T follicular helper cell (primary cell): Measurements from ENCODE around the gene ABCB4.
"Not testable (repeated sequence)": the region's sequence is repeated elsewhere in the genome, so short reads cannot be mapped to it uniquely, and the experiment has no call there.

Experiments used
- DNase-seq: peaks from one replicate; pipeline ENCODE4 v3.0.0-alpha.2; 2020; ENCODE audit warnings: low read depth

Gene ABCB4

GRCh38 chr7:87476179-87476557 is 688 bp upstream of the ABCB4 start:
- no peak for DNase-seq

- no peak for DNase-seq
Observed at GRCh38 chr7:87474533-87475358, 734 bp downstream of the ABCB4 start.

- no peak for DNase-seq
Observed at GRCh38 chr7:87473986-87474385, 1.5 kb downstream of the ABCB4 start.

GRCh38 chr7:87473192-87473591 is 2.3 kb downstream of the ABCB4 start:
- no peak for DNase-seq

GRCh38 chr7:87471473-87471872 is 4.0 kb downstream of the ABCB4 start:
- no peak for DNase-seq

GRCh38 chr7:87469204-87469603 is 6.3 kb downstream of the ABCB4 start:
- not testable (repeated sequence) for DNase-seq

GRCh38 chr7:87465534-87465880 is 10.0 kb downstream of the ABCB4 start:
- DNase-seq, result not testable (repeated sequence)

- DNase-seq, result not testable (repeated sequence)
Observed at GRCh38 chr7:87464830-87465533, 10.5 kb downstream of the ABCB4 start.

- DNase-seq, result no peak
Observed at GRCh38 chr7:87463982-87464381, 11.5 kb downstream of the ABCB4 start.

- not testable (repeated sequence) for DNase-seq
Observed at GRCh38 chr7:87460444-87460843, 15.0 kb downstream of the ABCB4 start.

- DNase-seq, result no peak
Observed at GRCh38 chr7:87459941-87460340, 15.5 kb downstream of the ABCB4 start.

- DNase-seq, result no peak
Observed at GRCh38 chr7:87458148-87458547, 17.3 kb downstream of the ABCB4 start.

GRCh38 chr7:87456247-87456646 is 19.2 kb downstream of the ABCB4 start:
- DNase-seq, result no peak

GRCh38 chr7:87452279-87452678 is 23.2 kb downstream of the ABCB4 start:
- DNase-seq, result no peak

GRCh38 chr7:87451187-87451586 is 24.3 kb downstream of the ABCB4 start:
- no peak for DNase-seq

- DNase-seq, result no peak
Observed at GRCh38 chr7:87450706-87451105, 24.8 kb downstream of the ABCB4 start.

- DNase-seq, result no peak
Observed at GRCh38 chr7:87448388-87448787, 27.1 kb downstream of the ABCB4 start.

- no peak for DNase-seq
Observed at GRCh38 chr7:87447116-87447635, 28.3 kb downstream of the ABCB4 start.

- no peak for DNase-seq
Observed at GRCh38 chr7:87445897-87446296, 29.6 kb downstream of the ABCB4 start.

- no peak for DNase-seq
Observed at GRCh38 chr7:87435546-87435945, 39.9 kb downstream of the ABCB4 start.

GRCh38 chr7:87432536-87432935 is 42.9 kb downstream of the ABCB4 start:
- DNase-seq, result no peak

- DNase-seq, result no peak
Observed at GRCh38 chr7:87427288-87427687, 48.2 kb downstream of the ABCB4 start.

GRCh38 chr7:87426160-87426559 is 49.3 kb downstream of the ABCB4 start:
- DNase-seq, result no peak
